Measurements from ENCODE around the gene CEBPE. TPM values are rescaled to one million over a fixed set of nuclear protein-coding genes. Genes with fewer than 3 reads are reported as not detected.

The CEBPE gene
- total RNA-seq, 1 donor from 2014 or later = not detected

- Mint-ChIP-seq H3K27me3 (ENCODE audit: insufficient read depth) (peaks cover 12% of the 10 kb centered on the region), H3K9me3 (no peaks in the 10 kb centered on the region), H3K36me3 (ENCODE audit: low read depth) (no peaks in the 10 kb centered on the region), H3K4me1 (ENCODE audit: low read depth) (no peaks in the 10 kb centered on the region), H3K27ac (no peak overlapping the region), H3K4me3 (no peak overlapping the region)
- intact Hi-C loops (cut with micrococcal nuclease) = no loop called here
- DNase-seq (ENCODE audit: low spot score) = no peak
These were observed 20.8 kb upstream of the CEBPE start for GRCh38 chr14:23139874-23140273.

- H3K36me3 Mint-ChIP-seq (ENCODE audit: low read depth) = no peaks in the 10 kb centered on the region
- H3K4me1 Mint-ChIP-seq (ENCODE audit: low read depth) = no peaks in the 10 kb centered on the region
- no peak overlapping the region for H3K4me3 Mint-ChIP-seq
- DNase-seq (ENCODE audit: low spot score) = no peak
- H3K27ac Mint-ChIP-seq = no peak overlapping the region
- peaks cover 7% of the 10 kb centered on the region for H3K27me3 Mint-ChIP-seq (ENCODE audit: insufficient read depth)
- intact Hi-C loops (cut with micrococcal nuclease) = no loop called here
- H3K9me3 Mint-ChIP-seq = no peaks in the 10 kb centered on the region
These were observed 18.9 kb upstream of the CEBPE start for GRCh38 chr14:23137813-23138535.

GRCh38 chr14:23137192-23137812, 18.2 kb upstream of the CEBPE start:
- Mint-ChIP-seq H3K4me3 (no peak overlapping the region), H3K27me3 (ENCODE audit: insufficient read depth) (peaks cover 9% of the 10 kb centered on the region), H3K36me3 (ENCODE audit: low read depth) (no peaks in the 10 kb centered on the region), H3K27ac (no peak overlapping the region), H3K9me3 (no peaks in the 10 kb centered on the region), H3K4me1 (ENCODE audit: low read depth) (no peaks in the 10 kb centered on the region)
- intact Hi-C loops (cut with micrococcal nuclease) = no loop called here
- DNase-seq (ENCODE audit: low spot score) = no peak

- no peaks in the 10 kb centered on the region for H3K4me1 Mint-ChIP-seq (ENCODE audit: low read depth)
- no peak for DNase-seq (ENCODE audit: low spot score)
- intact Hi-C loops (cut with micrococcal nuclease) = no loop called here
- H3K27me3 Mint-ChIP-seq (ENCODE audit: insufficient read depth) = peaks cover 13% of the 10 kb centered on the region
- no peak overlapping the region for H3K27ac Mint-ChIP-seq
- no peaks in the 10 kb centered on the region for H3K36me3 Mint-ChIP-seq (ENCODE audit: low read depth)
- no peaks in the 10 kb centered on the region for H3K9me3 Mint-ChIP-seq
- no peak overlapping the region for H3K4me3 Mint-ChIP-seq
These were observed 17.6 kb upstream of the CEBPE start for GRCh38 chr14:23136566-23137133.

GRCh38 chr14:23132970-23133369, 13.9 kb upstream of the CEBPE start:
- Mint-ChIP-seq H3K9me3 (no peaks in the 10 kb centered on the region), H3K36me3 (ENCODE audit: low read depth) (no peaks in the 10 kb centered on the region), H3K27ac (no peak overlapping the region), H3K27me3 (ENCODE audit: insufficient read depth) (peaks cover 10% of the 10 kb centered on the region), H3K4me3 (no peak overlapping the region), H3K4me1 (ENCODE audit: low read depth) (peaks cover 9% of the 10 kb centered on the region)
- intact Hi-C loops (cut with micrococcal nuclease) = no loop called here
- DNase-seq (ENCODE audit: low spot score) = no peak

- intact Hi-C loops (cut with micrococcal nuclease) = no loop called here
- Mint-ChIP-seq H3K4me3 (no peak overlapping the region), H3K4me1 (ENCODE audit: low read depth) (peaks cover 12% of the 10 kb centered on the region), H3K27me3 (ENCODE audit: insufficient read depth) (peaks cover 11% of the 10 kb centered on the region), H3K36me3 (ENCODE audit: low read depth) (no peaks in the 10 kb centered on the region), H3K9me3 (no peaks in the 10 kb centered on the region), H3K27ac (no peak overlapping the region)
- no peak for DNase-seq (ENCODE audit: low spot score)
These were observed 12.4 kb upstream of the CEBPE start for GRCh38 chr14:23131482-23131881.

GRCh38 chr14:23130871-23131270, 11.8 kb upstream of the CEBPE start:
- H3K4me3 Mint-ChIP-seq = no peak overlapping the region
- intact Hi-C loops (cut with micrococcal nuclease) = no loop called here
- no peak for DNase-seq (ENCODE audit: low spot score)
- H3K27me3 Mint-ChIP-seq (ENCODE audit: insufficient read depth) = peaks cover 12% of the 10 kb centered on the region
- no peaks in the 10 kb centered on the region for H3K36me3 Mint-ChIP-seq (ENCODE audit: low read depth)
- peaks cover 12% of the 10 kb centered on the region for H3K4me1 Mint-ChIP-seq (ENCODE audit: low read depth)
- H3K27ac Mint-ChIP-seq = no peak overlapping the region
- no peaks in the 10 kb centered on the region for H3K9me3 Mint-ChIP-seq

- Mint-ChIP-seq H3K9me3 (no peaks in the 10 kb centered on the region), H3K27me3 (ENCODE audit: insufficient read depth) (peaks cover 13% of the 10 kb centered on the region), H3K4me3 (no peak overlapping the region), H3K27ac (no peak overlapping the region), H3K4me1 (ENCODE audit: low read depth) (peaks cover 12% of the 10 kb centered on the region), H3K36me3 (ENCODE audit: low read depth) (no peaks in the 10 kb centered on the region)
- intact Hi-C loops (cut with micrococcal nuclease) = no loop called here
- DNase-seq (ENCODE audit: low spot score) = no peak
These were observed 10.8 kb upstream of the CEBPE start for GRCh38 chr14:23129759-23130316.

GRCh38 chr14:23128969-23129758, 10.1 kb upstream of the CEBPE start:
- H3K4me3 Mint-ChIP-seq = no peak overlapping the region
- peaks cover 12% of the 10 kb centered on the region for H3K4me1 Mint-ChIP-seq (ENCODE audit: low read depth)
- peaks cover 13% of the 10 kb centered on the region for H3K27me3 Mint-ChIP-seq (ENCODE audit: insufficient read depth)
- intact Hi-C loops (cut with micrococcal nuclease) = no loop called here
- no peak overlapping the region for H3K27ac Mint-ChIP-seq
- no peaks in the 10 kb centered on the region for H3K9me3 Mint-ChIP-seq
- H3K36me3 Mint-ChIP-seq (ENCODE audit: low read depth) = no peaks in the 10 kb centered on the region
- no peak for DNase-seq (ENCODE audit: low spot score)

- DNase-seq (ENCODE audit: low spot score) = no peak
- H3K9me3 Mint-ChIP-seq = no peaks in the 10 kb centered on the region
- no peaks in the 10 kb centered on the region for H3K36me3 Mint-ChIP-seq (ENCODE audit: low read depth)
- peaks cover 17% of the 10 kb centered on the region for H3K27me3 Mint-ChIP-seq (ENCODE audit: insufficient read depth)
- H3K27ac Mint-ChIP-seq = no peak overlapping the region
- intact Hi-C loops (cut with micrococcal nuclease) = no loop called here
- H3K4me1 Mint-ChIP-seq (ENCODE audit: low read depth) = peaks cover 12% of the 10 kb centered on the region
- no peak overlapping the region for H3K4me3 Mint-ChIP-seq
These were observed 8.8 kb upstream of the CEBPE start for GRCh38 chr14:23127861-23128260.

GRCh38 chr14:23126548-23127278, 7.7 kb upstream of the CEBPE start:
- no peak for DNase-seq (ENCODE audit: low spot score)
- no peaks in the 10 kb centered on the region for H3K36me3 Mint-ChIP-seq (ENCODE audit: low read depth)
- no peak overlapping the region for H3K4me3 Mint-ChIP-seq
- H3K27ac Mint-ChIP-seq = no peak overlapping the region
- peaks cover 17% of the 10 kb centered on the region for H3K27me3 Mint-ChIP-seq (ENCODE audit: insufficient read depth)
- intact Hi-C loops (cut with micrococcal nuclease) = no loop called here
- H3K4me1 Mint-ChIP-seq (ENCODE audit: low read depth) = peaks cover 12% of the 10 kb centered on the region
- no peaks in the 10 kb centered on the region for H3K9me3 Mint-ChIP-seq

- Mint-ChIP-seq H3K4me1 (ENCODE audit: low read depth) (peaks cover 18% of the 10 kb centered on the region), H3K36me3 (ENCODE audit: low read depth) (no peaks in the 10 kb centered on the region), H3K27me3 (ENCODE audit: insufficient read depth) (peaks cover 17% of the 10 kb centered on the region), H3K4me3 (no peak overlapping the region), H3K27ac (no peak overlapping the region), H3K9me3 (no peaks in the 10 kb centered on the region)
- no peak for DNase-seq (ENCODE audit: low spot score)
- intact Hi-C loops (cut with micrococcal nuclease) = no loop called here
These were observed 7.0 kb upstream of the CEBPE start for GRCh38 chr14:23125933-23126524.
